ENCODE data around the gene PPP1R17.

The PPP1R17 gene

GRCh38 chr7:31687024-31687748 is at the start of gene PPP1R17:
PPP1R17 (plus strand) TSS chr7:31687215; CDS start chr7:31692442, 5,227 bp downstream.
- Histone ChIP-seq H3K4me3 (ENCODE audit: low read length) (no peak within 1 kb of the TSS), H3K9ac (ENCODE audit: low read length) (no peak within 1 kb of the TSS), H3K36me3 (ENCODE audit: control insufficient read depth, insufficient read depth, low read length) (no peaks in the 10 kb centered on the region), H3K27ac (ENCODE audit: low read depth, low read length) (no peak within 1 kb of the TSS), H3K27me3 (ENCODE audit: control insufficient read depth, insufficient read depth, low read length) (no peaks in the 10 kb centered on the region), H3K4me1 (ENCODE audit: control insufficient read depth, insufficient read depth, low read length) (no peaks in the 10 kb centered on the region)

GRCh38 chr7:31640381-31640780 is 46.6 kb upstream of the PPP1R17 start:
- H3K4me1 ChIP-seq (ENCODE audit: control insufficient read depth, insufficient read depth, low read length) = no peaks in the 10 kb centered on the region
- H3K27ac ChIP-seq (ENCODE audit: low read depth, low read length) = no peak overlapping the region
- H3K36me3 ChIP-seq (ENCODE audit: control insufficient read depth, insufficient read depth, low read length) = no peaks in the 10 kb centered on the region
- H3K4me3 ChIP-seq (ENCODE audit: low read length) = no peak overlapping the region
- no peaks in the 10 kb centered on the region for H3K27me3 ChIP-seq (ENCODE audit: control insufficient read depth, insufficient read depth, low read length)
- H3K9ac ChIP-seq (ENCODE audit: low read length) = no peak overlapping the region

GRCh38 chr7:31642681-31643115 is 44.3 kb upstream of the PPP1R17 start:
- Histone ChIP-seq H3K36me3 (ENCODE audit: control insufficient read depth, insufficient read depth, low read length) (no peaks in the 10 kb centered on the region), H3K27ac (ENCODE audit: low read depth, low read length) (no peak overlapping the region), H3K4me3 (ENCODE audit: low read length) (no peak overlapping the region), H3K27me3 (ENCODE audit: control insufficient read depth, insufficient read depth, low read length) (no peaks in the 10 kb centered on the region), H3K9ac (ENCODE audit: low read length) (no peak overlapping the region), H3K4me1 (ENCODE audit: control insufficient read depth, insufficient read depth, low read length) (no peaks in the 10 kb centered on the region)

- Histone ChIP-seq H3K27ac (ENCODE audit: low read depth, low read length) (no peak overlapping the region), H3K4me3 (ENCODE audit: low read length) (no peak overlapping the region), H3K27me3 (ENCODE audit: control insufficient read depth, insufficient read depth, low read length) (no peaks in the 10 kb centered on the region), H3K36me3 (ENCODE audit: control insufficient read depth, insufficient read depth, low read length) (no peaks in the 10 kb centered on the region), H3K4me1 (ENCODE audit: control insufficient read depth, insufficient read depth, low read length) (no peaks in the 10 kb centered on the region), H3K9ac (ENCODE audit: low read length) (no peak overlapping the region)
These were observed 40.1 kb upstream of the PPP1R17 start for GRCh38 chr7:31646942-31647341.

- H3K4me3 ChIP-seq (ENCODE audit: low read length) = no peak overlapping the region
- no peaks in the 10 kb centered on the region for H3K36me3 ChIP-seq (ENCODE audit: control insufficient read depth, insufficient read depth, low read length)
- no peak overlapping the region for H3K27ac ChIP-seq (ENCODE audit: low read depth, low read length)
- H3K9ac ChIP-seq (ENCODE audit: low read length) = no peak overlapping the region
- no peaks in the 10 kb centered on the region for H3K4me1 ChIP-seq (ENCODE audit: control insufficient read depth, insufficient read depth, low read length)
- no peaks in the 10 kb centered on the region for H3K27me3 ChIP-seq (ENCODE audit: control insufficient read depth, insufficient read depth, low read length)
These were observed 39.5 kb upstream of the PPP1R17 start for GRCh38 chr7:31647511-31647910.

- no peak overlapping the region for H3K4me3 ChIP-seq (ENCODE audit: low read length)
- no peaks in the 10 kb centered on the region for H3K4me1 ChIP-seq (ENCODE audit: control insufficient read depth, insufficient read depth, low read length)
- H3K27me3 ChIP-seq (ENCODE audit: control insufficient read depth, insufficient read depth, low read length) = no peaks in the 10 kb centered on the region
- no peak overlapping the region for H3K9ac ChIP-seq (ENCODE audit: low read length)
- H3K27ac ChIP-seq (ENCODE audit: low read depth, low read length) = no peak overlapping the region
- H3K36me3 ChIP-seq (ENCODE audit: control insufficient read depth, insufficient read depth, low read length) = no peaks in the 10 kb centered on the region
These were observed 38.7 kb upstream of the PPP1R17 start for GRCh38 chr7:31648288-31648687.

- H3K9ac ChIP-seq (ENCODE audit: low read length) = no peak overlapping the region
- no peak overlapping the region for H3K4me3 ChIP-seq (ENCODE audit: low read length)
- no peaks in the 10 kb centered on the region for H3K4me1 ChIP-seq (ENCODE audit: control insufficient read depth, insufficient read depth, low read length)
- no peak overlapping the region for H3K27ac ChIP-seq (ENCODE audit: low read depth, low read length)
- H3K36me3 ChIP-seq (ENCODE audit: control insufficient read depth, insufficient read depth, low read length) = no peaks in the 10 kb centered on the region
- no peaks in the 10 kb centered on the region for H3K27me3 ChIP-seq (ENCODE audit: control insufficient read depth, insufficient read depth, low read length)
These were observed 38.1 kb upstream of the PPP1R17 start for GRCh38 chr7:31648880-31649279.

GRCh38 chr7:31651234-31652062 is 35.6 kb upstream of the PPP1R17 start:
- no peaks in the 10 kb centered on the region for H3K27me3 ChIP-seq (ENCODE audit: control insufficient read depth, insufficient read depth, low read length)
- no peaks in the 10 kb centered on the region for H3K4me1 ChIP-seq (ENCODE audit: control insufficient read depth, insufficient read depth, low read length)
- no peak overlapping the region for H3K27ac ChIP-seq (ENCODE audit: low read depth, low read length)
- no peaks in the 10 kb centered on the region for H3K36me3 ChIP-seq (ENCODE audit: control insufficient read depth, insufficient read depth, low read length)
- no peak overlapping the region for H3K9ac ChIP-seq (ENCODE audit: low read length)
- H3K4me3 ChIP-seq (ENCODE audit: low read length) = no peak overlapping the region

GRCh38 chr7:31652063-31652326 is 35.0 kb upstream of the PPP1R17 start:
- Histone ChIP-seq H3K4me1 (ENCODE audit: control insufficient read depth, insufficient read depth, low read length) (no peaks in the 10 kb centered on the region), H3K27me3 (ENCODE audit: control insufficient read depth, insufficient read depth, low read length) (no peaks in the 10 kb centered on the region), H3K27ac (ENCODE audit: low read depth, low read length) (no peak overlapping the region), H3K4me3 (ENCODE audit: low read length) (no peak overlapping the region), H3K9ac (ENCODE audit: low read length) (no peak overlapping the region), H3K36me3 (ENCODE audit: control insufficient read depth, insufficient read depth, low read length) (no peaks in the 10 kb centered on the region)

GRCh38 chr7:31663072-31663471 is 23.9 kb upstream of the PPP1R17 start:
- H3K4me3 ChIP-seq (ENCODE audit: low read length) = no peak overlapping the region
- no peaks in the 10 kb centered on the region for H3K4me1 ChIP-seq (ENCODE audit: control insufficient read depth, insufficient read depth, low read length)
- H3K27ac ChIP-seq (ENCODE audit: low read depth, low read length) = no peak overlapping the region
- H3K9ac ChIP-seq (ENCODE audit: low read length) = no peak overlapping the region
- H3K36me3 ChIP-seq (ENCODE audit: control insufficient read depth, insufficient read depth, low read length) = no peaks in the 10 kb centered on the region
- H3K27me3 ChIP-seq (ENCODE audit: control insufficient read depth, insufficient read depth, low read length) = no peaks in the 10 kb centered on the region

- no peaks in the 10 kb centered on the region for H3K4me1 ChIP-seq (ENCODE audit: control insufficient read depth, insufficient read depth, low read length)
- no peak overlapping the region for H3K27ac ChIP-seq (ENCODE audit: low read depth, low read length)
- no peak overlapping the region for H3K9ac ChIP-seq (ENCODE audit: low read length)
- H3K36me3 ChIP-seq (ENCODE audit: control insufficient read depth, insufficient read depth, low read length) = no peaks in the 10 kb centered on the region
- no peaks in the 10 kb centered on the region for H3K27me3 ChIP-seq (ENCODE audit: control insufficient read depth, insufficient read depth, low read length)
- H3K4me3 ChIP-seq (ENCODE audit: low read length) = no peak overlapping the region
These were observed 22.1 kb upstream of the PPP1R17 start for GRCh38 chr7:31664890-31665289.

- Histone ChIP-seq H3K36me3 (ENCODE audit: control insufficient read depth, insufficient read depth, low read length) (no peaks in the 10 kb centered on the region), H3K27ac (ENCODE audit: low read depth, low read length) (no peak overlapping the region), H3K4me3 (ENCODE audit: low read length) (no peak overlapping the region), H3K4me1 (ENCODE audit: control insufficient read depth, insufficient read depth, low read length) (no peaks in the 10 kb centered on the region), H3K27me3 (ENCODE audit: control insufficient read depth, insufficient read depth, low read length) (no peaks in the 10 kb centered on the region), H3K9ac (ENCODE audit: low read length) (no peak overlapping the region)
These were observed 21.5 kb upstream of the PPP1R17 start for GRCh38 chr7:31665546-31665945.

- Histone ChIP-seq H3K36me3 (ENCODE audit: control insufficient read depth, insufficient read depth, low read length) (no peaks in the 10 kb centered on the region), H3K4me1 (ENCODE audit: control insufficient read depth, insufficient read depth, low read length) (no peaks in the 10 kb centered on the region), H3K27me3 (ENCODE audit: control insufficient read depth, insufficient read depth, low read length) (no peaks in the 10 kb centered on the region), H3K9ac (ENCODE audit: low read length) (no peak overlapping the region), H3K27ac (ENCODE audit: low read depth, low read length) (no peak overlapping the region), H3K4me3 (ENCODE audit: low read length) (no peak overlapping the region)
These were observed 17.6 kb upstream of the PPP1R17 start for GRCh38 chr7:31669461-31669860.
